ENCODE data around the gene ADCY7.

The ADCY7 gene

DNA sequence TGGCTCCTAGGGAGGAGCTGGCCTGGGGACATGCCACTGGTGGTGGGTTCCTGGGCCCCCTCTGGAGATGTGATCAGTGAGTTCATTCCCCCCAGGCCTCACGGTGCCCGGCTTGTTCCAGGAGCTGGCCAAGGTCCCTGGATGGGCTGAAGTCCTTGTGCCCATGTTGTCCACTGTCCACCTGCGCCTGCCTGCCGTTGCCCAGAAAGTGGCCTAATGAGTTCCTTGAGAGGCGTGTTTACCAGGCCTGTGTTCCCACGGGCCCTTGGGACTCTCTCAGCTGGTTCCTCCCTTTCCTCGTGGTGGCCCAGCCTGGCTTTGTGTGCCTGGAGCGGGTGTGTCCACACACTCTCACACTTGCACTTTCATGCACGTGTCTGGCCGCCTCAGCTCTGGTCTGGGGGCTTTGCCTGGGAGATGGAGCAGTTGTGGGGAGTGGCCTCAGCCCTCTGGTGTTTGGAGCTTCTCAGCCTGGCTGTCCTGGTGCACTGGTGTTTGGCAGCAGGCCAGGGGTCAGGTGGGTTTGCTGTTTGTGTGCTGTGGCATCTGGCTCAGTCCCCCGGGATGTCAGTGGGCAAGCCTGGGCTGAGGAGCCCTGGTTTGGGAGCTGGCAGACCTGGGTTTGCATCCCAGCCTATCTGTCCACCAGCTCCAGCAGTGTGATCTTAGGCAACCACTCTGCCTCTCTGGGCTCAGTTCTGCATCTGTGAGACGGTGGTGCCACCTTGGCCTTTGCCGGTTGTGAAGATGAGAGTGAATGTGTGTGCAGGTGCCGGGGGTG is 18.0 kb downstream of the ADCY7 start:
- no peak; the same call in 2 of the 3 replicates for ATAC-seq
- TF ChIP-seq, protein P1, sequence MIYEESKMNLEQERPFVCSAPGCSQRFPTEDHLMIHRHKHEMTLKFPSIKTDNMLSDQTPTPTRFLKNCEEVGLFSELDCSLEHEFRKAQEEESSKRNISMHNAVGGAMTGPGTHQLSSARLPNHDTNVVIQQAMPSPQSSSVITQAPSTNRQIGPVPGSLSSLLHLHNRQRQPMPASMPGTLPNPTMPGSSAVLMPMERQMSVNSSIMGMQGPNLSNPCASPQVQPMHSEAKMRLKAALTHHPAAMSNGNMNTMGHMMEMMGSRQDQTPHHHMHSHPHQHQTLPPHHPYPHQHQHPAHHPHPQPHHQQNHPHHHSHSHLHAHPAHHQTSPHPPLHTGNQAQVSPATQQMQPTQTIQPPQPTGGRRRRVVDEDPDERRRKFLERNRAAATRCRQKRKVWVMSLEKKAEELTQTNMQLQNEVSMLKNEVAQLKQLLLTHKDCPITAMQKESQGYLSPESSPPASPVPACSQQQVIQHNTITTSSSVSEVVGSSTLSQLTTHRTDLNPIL (CRISPR knock-in tag; IDR thresholded peaks at IDR 0.05; ENCODE audit: low read depth): no peak
- TF ChIP-seq ISL1 (CRISPR knock-in tag; IDR thresholded peaks at IDR 0.05) (no peak), ZNF70 (CRISPR knock-in tag; IDR thresholded peaks at IDR 0.05) (no peak), RARB (CRISPR knock-in tag; IDR thresholded peaks at IDR 0.05) (no peak), OSR1 (CRISPR knock-in tag; IDR thresholded peaks at IDR 0.05) (no peak), CSDC2 (CRISPR knock-in tag; IDR thresholded peaks at IDR 0.05) (no peak), ZNF565 (CRISPR knock-in tag; conservative IDR thresholded peaks at IDR 0.05; ENCODE audit: low read depth) (no peak), ZFP3 (CRISPR knock-in tag; IDR thresholded peaks at IDR 0.05) (no peak), ZFP30 (CRISPR knock-in tag; IDR thresholded peaks at IDR 0.05) (no peak), TOX (CRISPR knock-in tag; IDR thresholded peaks at IDR 0.05; ENCODE audit: borderline replicate concordance) (no peak)
- TF ChIP-seq, protein P2, sequence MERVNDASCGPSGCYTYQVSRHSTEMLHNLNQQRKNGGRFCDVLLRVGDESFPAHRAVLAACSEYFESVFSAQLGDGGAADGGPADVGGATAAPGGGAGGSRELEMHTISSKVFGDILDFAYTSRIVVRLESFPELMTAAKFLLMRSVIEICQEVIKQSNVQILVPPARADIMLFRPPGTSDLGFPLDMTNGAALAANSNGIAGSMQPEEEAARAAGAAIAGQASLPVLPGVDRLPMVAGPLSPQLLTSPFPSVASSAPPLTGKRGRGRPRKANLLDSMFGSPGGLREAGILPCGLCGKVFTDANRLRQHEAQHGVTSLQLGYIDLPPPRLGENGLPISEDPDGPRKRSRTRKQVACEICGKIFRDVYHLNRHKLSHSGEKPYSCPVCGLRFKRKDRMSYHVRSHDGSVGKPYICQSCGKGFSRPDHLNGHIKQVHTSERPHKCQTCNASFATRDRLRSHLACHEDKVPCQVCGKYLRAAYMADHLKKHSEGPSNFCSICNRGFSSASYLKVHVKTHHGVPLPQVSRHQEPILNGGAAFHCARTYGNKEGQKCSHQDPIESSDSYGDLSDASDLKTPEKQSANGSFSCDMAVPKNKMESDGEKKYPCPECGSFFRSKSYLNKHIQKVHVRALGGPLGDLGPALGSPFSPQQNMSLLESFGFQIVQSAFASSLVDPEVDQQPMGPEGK (CRISPR knock-in tag; IDR thresholded peaks at IDR 0.05; ENCODE audit: borderline replicate concordance): no peak

DNA sequence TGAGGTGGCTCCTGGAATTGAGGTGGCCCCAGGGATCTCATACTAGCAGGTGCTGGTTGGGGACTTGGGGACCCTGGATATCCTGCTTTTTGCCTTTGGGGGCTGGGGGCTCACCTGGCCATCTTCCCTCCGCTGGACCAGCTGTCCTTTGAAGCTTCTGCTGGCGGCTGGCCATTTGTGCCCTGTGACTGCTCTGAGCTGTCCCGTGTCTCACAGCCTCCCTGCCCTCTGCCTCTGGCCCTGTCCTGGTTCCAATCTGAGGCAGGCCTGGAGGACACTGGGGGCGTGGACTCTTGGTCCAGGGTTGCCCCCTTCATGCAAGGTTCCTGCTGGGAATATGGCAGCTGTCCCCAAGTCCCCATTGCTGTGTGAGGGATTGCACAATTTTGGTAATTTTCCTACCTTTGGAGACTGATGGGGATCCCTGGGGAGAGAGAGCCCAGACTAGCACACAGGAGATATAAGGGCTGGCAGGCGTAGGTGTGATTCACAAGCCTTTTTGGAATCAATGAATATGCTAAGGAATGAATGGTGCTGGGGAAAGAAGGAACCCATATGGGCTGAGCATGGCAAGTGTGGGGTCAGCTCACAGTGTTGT is 19.2 kb downstream of the ADCY7 start:
- TF ChIP-seq, protein P2 (CRISPR knock-in tag; IDR thresholded peaks at IDR 0.05; ENCODE audit: borderline replicate concordance): no peak
- TF ChIP-seq ZFP30 (CRISPR knock-in tag; IDR thresholded peaks at IDR 0.05): no peak
- no peak for TF ChIP-seq ZNF8 (CRISPR knock-in tag; IDR thresholded peaks at IDR 0.05)
- TF ChIP-seq BACH2 (CRISPR knock-in tag; IDR thresholded peaks at IDR 0.05; ENCODE audit: borderline replicate concordance): no peak
- TF ChIP-seq GLIS3 (CRISPR knock-in tag; IDR thresholded peaks at IDR 0.05): no peak
- no peak for TF ChIP-seq ESRRG (CRISPR knock-in tag; IDR thresholded peaks at IDR 0.05)
- TF ChIP-seq, protein P3, sequence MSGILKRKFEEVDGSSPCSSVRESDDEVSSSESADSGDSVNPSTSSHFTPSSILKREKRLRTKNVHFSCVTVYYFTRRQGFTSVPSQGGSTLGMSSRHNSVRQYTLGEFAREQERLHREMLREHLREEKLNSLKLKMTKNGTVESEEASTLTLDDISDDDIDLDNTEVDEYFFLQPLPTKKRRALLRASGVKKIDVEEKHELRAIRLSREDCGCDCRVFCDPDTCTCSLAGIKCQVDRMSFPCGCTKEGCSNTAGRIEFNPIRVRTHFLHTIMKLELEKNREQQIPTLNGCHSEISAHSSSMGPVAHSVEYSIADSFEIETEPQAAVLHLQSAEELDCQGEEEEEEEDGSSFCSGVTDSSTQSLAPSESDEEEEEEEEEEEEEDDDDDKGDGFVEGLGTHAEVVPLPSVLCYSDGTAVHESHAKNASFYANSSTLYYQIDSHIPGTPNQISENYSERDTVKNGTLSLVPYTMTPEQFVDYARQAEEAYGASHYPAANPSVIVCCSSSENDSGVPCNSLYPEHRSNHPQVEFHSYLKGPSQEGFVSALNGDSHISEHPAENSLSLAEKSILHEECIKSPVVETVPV (CRISPR knock-in tag; IDR thresholded peaks at IDR 0.05): no peak
- TF ChIP-seq SNAI2 (CRISPR knock-in tag; IDR thresholded peaks at IDR 0.05): no peak
- TF ChIP-seq ISL1 (CRISPR knock-in tag; IDR thresholded peaks at IDR 0.05): no peak
- no peak for TF ChIP-seq RARB (CRISPR knock-in tag; IDR thresholded peaks at IDR 0.05)
- TF ChIP-seq, protein P4, sequence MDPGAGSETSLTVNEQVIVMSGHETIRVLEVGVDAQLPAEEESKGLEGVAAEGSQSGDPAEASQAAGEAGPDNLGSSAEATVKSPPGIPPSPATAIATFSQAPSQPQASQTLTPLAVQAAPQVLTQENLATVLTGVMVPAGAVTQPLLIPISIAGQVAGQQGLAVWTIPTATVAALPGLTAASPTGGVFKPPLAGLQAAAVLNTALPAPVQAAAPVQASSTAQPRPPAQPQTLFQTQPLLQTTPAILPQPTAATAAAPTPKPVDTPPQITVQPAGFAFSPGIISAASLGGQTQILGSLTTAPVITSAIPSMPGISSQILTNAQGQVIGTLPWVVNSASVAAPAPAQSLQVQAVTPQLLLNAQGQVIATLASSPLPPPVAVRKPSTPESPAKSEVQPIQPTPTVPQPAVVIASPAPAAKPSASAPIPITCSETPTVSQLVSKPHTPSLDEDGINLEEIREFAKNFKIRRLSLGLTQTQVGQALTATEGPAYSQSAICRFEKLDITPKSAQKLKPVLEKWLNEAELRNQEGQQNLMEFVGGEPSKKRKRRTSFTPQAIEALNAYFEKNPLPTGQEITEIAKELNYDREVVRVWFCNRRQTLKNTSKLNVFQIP (CRISPR knock-in tag; IDR thresholded peaks at IDR 0.05; ENCODE audit: borderline replicate concordance, low read depth): no peak
- no peak for TF ChIP-seq ARNTL (CRISPR knock-in tag; IDR thresholded peaks at IDR 0.05; ENCODE audit: borderline replicate concordance, low read depth)
- no peak for TF ChIP-seq ZNF70 (CRISPR knock-in tag; IDR thresholded peaks at IDR 0.05)
- no peak for TF ChIP-seq OSR1 (CRISPR knock-in tag; IDR thresholded peaks at IDR 0.05)
- no peak for TF ChIP-seq CSDC2 (CRISPR knock-in tag; IDR thresholded peaks at IDR 0.05)
- no peak for ATAC-seq

DNA sequence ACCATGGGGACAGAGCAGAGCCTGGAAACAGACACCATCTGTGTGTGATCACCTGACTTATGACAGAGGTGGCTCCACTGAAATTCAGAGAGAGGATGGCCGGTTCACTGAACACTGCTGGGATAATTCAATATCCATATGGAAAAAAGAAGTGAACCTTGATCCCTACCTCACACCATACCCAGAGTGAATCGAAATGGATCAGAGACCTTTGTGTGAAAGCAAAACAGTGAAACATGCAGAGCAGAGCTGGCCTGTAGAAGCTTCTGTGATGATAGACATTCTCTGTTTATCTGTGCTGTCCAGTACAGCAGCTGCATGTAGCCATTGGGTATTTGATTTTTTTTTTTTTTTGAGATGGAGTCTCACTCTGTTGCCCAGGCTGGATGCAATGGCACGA is 20.3 kb downstream of the ADCY7 start:
- TF ChIP-seq ZNF8 (CRISPR knock-in tag; IDR thresholded peaks at IDR 0.05) (no peak), OSR1 (CRISPR knock-in tag; IDR thresholded peaks at IDR 0.05) (no peak), ZNF565 (CRISPR knock-in tag; conservative IDR thresholded peaks at IDR 0.05; ENCODE audit: low read depth) (no peak)
- TF ChIP-seq, protein P3 (CRISPR knock-in tag; IDR thresholded peaks at IDR 0.05): no peak
- no peak for ATAC-seq

All from SK-N-SH treated with all-trans-retinoic acid at 6 μM for 48 hours (cell line).